ENCODE results near the gene RPL36AL. TPM values are rescaled to one million over a fixed set of nuclear protein-coding genes. Genes with fewer than 3 reads are reported as not detected.

The RPL36AL gene
- total RNA-seq, 1 experiment from 2014 or later = 408 TPM

- BruUV-seq (replicated peaks) = no TSS peak
- peak; percentile 80 for DNase-seq
Measured at GRCh38 chr14:49623941-49624839, 3.8 kb upstream of the RPL36AL start.

DNA sequence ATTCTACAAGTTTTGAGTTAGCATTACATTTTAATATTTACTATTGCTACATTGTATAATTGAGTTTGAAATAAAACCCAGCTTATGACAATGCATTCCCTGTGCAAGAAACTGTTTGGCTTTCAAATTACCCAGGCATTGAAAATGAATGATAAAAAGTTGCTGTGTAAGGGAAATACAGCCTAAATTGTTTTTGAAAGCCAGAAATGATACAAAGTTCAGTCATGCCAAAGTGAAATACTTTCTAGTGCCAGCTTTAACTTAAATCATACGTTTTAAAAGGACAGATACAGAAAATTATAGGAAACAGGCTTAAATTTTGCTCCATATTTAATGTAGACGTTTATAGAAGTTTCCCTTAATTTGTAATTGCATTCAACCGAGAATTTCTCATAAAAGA, 3.0 kb upstream of the RPL36AL start:
- peaks cover 10% of the 10 kb centered on the region for H3K36me3 ChIP-seq (ENCODE audit: low read depth, low read length)
- no peak for TF ChIP-seq EZH2 (IDR thresholded peaks at IDR 0.05; ENCODE audit: low read length, unreplicated experiment)
- TF ChIP-seq, protein P1, sequence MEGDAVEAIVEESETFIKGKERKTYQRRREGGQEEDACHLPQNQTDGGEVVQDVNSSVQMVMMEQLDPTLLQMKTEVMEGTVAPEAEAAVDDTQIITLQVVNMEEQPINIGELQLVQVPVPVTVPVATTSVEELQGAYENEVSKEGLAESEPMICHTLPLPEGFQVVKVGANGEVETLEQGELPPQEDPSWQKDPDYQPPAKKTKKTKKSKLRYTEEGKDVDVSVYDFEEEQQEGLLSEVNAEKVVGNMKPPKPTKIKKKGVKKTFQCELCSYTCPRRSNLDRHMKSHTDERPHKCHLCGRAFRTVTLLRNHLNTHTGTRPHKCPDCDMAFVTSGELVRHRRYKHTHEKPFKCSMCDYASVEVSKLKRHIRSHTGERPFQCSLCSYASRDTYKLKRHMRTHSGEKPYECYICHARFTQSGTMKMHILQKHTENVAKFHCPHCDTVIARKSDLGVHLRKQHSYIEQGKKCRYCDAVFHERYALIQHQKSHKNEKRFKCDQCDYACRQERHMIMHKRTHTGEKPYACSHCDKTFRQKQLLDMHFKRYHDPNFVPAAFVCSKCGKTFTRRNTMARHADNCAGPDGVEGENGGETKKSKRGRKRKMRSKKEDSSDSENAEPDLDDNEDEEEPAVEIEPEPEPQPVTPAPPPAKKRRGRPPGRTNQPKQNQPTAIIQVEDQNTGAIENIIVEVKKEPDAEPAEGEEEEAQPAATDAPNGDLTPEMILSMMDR (conservative IDR thresholded peaks at IDR 0.05; ENCODE audit: low read depth, low read length) = no peak
- no peak for TF ChIP-seq EZH2phosphoT487 (IDR thresholded peaks at IDR 0.05; ENCODE audit: borderline replicate concordance, low read length)
- H3K9me2 ChIP-seq (replicated peaks; ENCODE audit: low read length) = no peaks in the 10 kb centered on the region
- no peaks in the 10 kb centered on the region for H3K27me3 ChIP-seq (ENCODE audit: low read length)
- H4K20me1 ChIP-seq (ENCODE audit: low read length) = peaks cover 28% of the 10 kb centered on the region
- ChIA-PET POLR2A (ENCODE audit: unreplicated experiment) (interaction anchor here (0.5 to 1.5 kb wide), 2 partner anchors 81 to 144 kb away, joined by 3 to 4 read pairs; partner anchors contain the start of gene KLHDC2), CTCF (interaction anchor here (0.7 to 1.2 kb wide), 3 partner anchors 25 to 229 kb away, joined by 3 to 7 read pairs (median 3); partner anchors contain the start of genes LRR1 and NEMF)
- peak overlapping the region; percentile 41 for H3K27ac ChIP-seq (ENCODE audit: low read length)
- peak overlapping the region; percentile 92 for H3K4me3 ChIP-seq (ENCODE audit: low read length)
- no peak overlapping the region for H2AFZ ChIP-seq (ENCODE audit: low read length)
- no peak for DNase-seq
- BruUV-seq (replicated peaks) = no TSS peak
- ATAC-seq = no peak
- intact Hi-C loops (cut with micrococcal nuclease) = loop anchor here (5.0 kb wide), 1 partner anchor 69 kb away; the partner anchor contains the start of gene KLHDC1
- peaks cover 5% of the 10 kb centered on the region for H3F3A ChIP-seq (ENCODE audit: low read length, unreplicated experiment)
- H3K79me2 ChIP-seq (ENCODE audit: low read length) = peaks cover 89% of the 10 kb centered on the region
- no peaks in the 10 kb centered on the region for H3K9me3 ChIP-seq (ENCODE audit: low read length)
- peaks cover 35% of the 10 kb centered on the region for H3K4me1 ChIP-seq (ENCODE audit: insufficient read depth, low read length)
- peak overlapping the region; percentile 92 for H3K9ac ChIP-seq (ENCODE audit: low read length)
- H3K4me2 ChIP-seq (ENCODE audit: low read length) = peak overlapping the region; percentile 96

More at GRCh38 chr14:49623941-49624839, 3.8 kb upstream of the RPL36AL start:
- H3K9me2 ChIP-seq (replicated peaks; ENCODE audit: low read length) = no peaks in the 10 kb centered on the region
- H3K27ac ChIP-seq (ENCODE audit: low read length) = peak overlapping the region; percentile 41
- ChIA-PET POLR2A (ENCODE audit: unreplicated experiment) (interaction anchor here (0.5 to 1.5 kb wide), 7 partner anchors 8 to 379 kb away, joined by 3 to 18 read pairs (median 3); partner anchors contain the start of genes KLHDC2 and RPS29), CTCF (interaction anchor here (0.5 to 1.2 kb wide), 7 partner anchors 10 to 228 kb away, joined by 3 to 7 read pairs (median 3); partner anchors contain the start of genes LRR1 and NEMF)
- H3K36me3 ChIP-seq (ENCODE audit: low read depth, low read length) = peaks cover 8% of the 10 kb centered on the region; the same call in 1 of the 2 replicates
- peak; percentile 9 for ATAC-seq
- peaks cover 5% of the 10 kb centered on the region for H3F3A ChIP-seq (ENCODE audit: low read length, unreplicated experiment)
- intact Hi-C loops (cut with micrococcal nuclease) = loop anchor here (2.0 to 5.0 kb wide), 2 partner anchors 68 to 161 kb away; partner anchors contain the start of gene KLHDC1
- TF ChIP-seq, protein P1 (conservative IDR thresholded peaks at IDR 0.05; ENCODE audit: low read depth, low read length) = no peak
- TF ChIP-seq EZH2phosphoT487 (IDR thresholded peaks at IDR 0.05; ENCODE audit: borderline replicate concordance, low read length) (no peak), EZH2 (IDR thresholded peaks at IDR 0.05; ENCODE audit: low read length, unreplicated experiment) (no peak)
- peak overlapping the region; percentile 96 for H3K4me2 ChIP-seq (ENCODE audit: low read length)
- peak overlapping the region; percentile 92 for H3K4me3 ChIP-seq (ENCODE audit: low read length)
- no peak overlapping the region for H2AFZ ChIP-seq (ENCODE audit: low read length)
- no peaks in the 10 kb centered on the region for H3K27me3 ChIP-seq (ENCODE audit: low read length)
- H3K79me2 ChIP-seq (ENCODE audit: low read length) = peaks cover 88% of the 10 kb centered on the region
- no peaks in the 10 kb centered on the region for H3K9me3 ChIP-seq (ENCODE audit: low read length)
- peak overlapping the region; percentile 92; the same call in 1 of the 2 replicates for H3K9ac ChIP-seq (ENCODE audit: low read length)
- peaks cover 27% of the 10 kb centered on the region for H3K4me1 ChIP-seq (ENCODE audit: insufficient read depth, low read length)
- peaks cover 23% of the 10 kb centered on the region for H4K20me1 ChIP-seq (ENCODE audit: low read length)

Measured in PC-3 (cell line).